GM19099 (cell line): ENCODE data around the gene FAM200B.

Source experiments
- POLR2A ChIP-seq: IDR thresholded peaks from 3 replicates; pipeline ENCODE4 v1.6.1; 2011; ENCODE audit warnings: low read depth; ENCODE audit not compliant: insufficient read length; ENCODE audit errors: extremely low read depth

Gene FAM200B

GRCh38 chr4:15729910-15730533 lies 48.4 kb downstream of the FAM200B start:
- TF ChIP-seq POLR2A, result no peak

- no peak for TF ChIP-seq POLR2A
Observed at GRCh38 chr4:15735536-15735935, 53.9 kb downstream of the FAM200B start.

GRCh38 chr4:15736514-15737050 lies 55.0 kb downstream of the FAM200B start:
- no peak for TF ChIP-seq POLR2A

GRCh38 chr4:15737255-15737654 lies 55.6 kb downstream of the FAM200B start:
- no peak for TF ChIP-seq POLR2A

- TF ChIP-seq POLR2A, result no peak
Observed at GRCh38 chr4:15738877-15739276, 57.2 kb downstream of the FAM200B start.
